Stimulated activated CD8-positive, alpha-beta memory T cell treated with anti-CD3 and anti-CD28 coated beads, Interleukin-12 subunit alpha, Interleukin-12 subunit beta, amount 100 ng/mL, for 1 hour (primary cell): Measurements from ENCODE around the gene GMEB2.
"Not testable (repeated sequence)": the region's sequence is repeated elsewhere in the genome, so short reads cannot be mapped to it uniquely, and the experiment has no call there.

ENCODE experiments used
- DNase-seq: peaks from one replicate; pipeline ENCODE4 v3.0.0-alpha.2; 2020; ENCODE audit warnings: low read depth

The GMEB2 gene

GRCh38 chr20:63572071-63572787, 54.7 kb downstream of the GMEB2 start:
- no peak for DNase-seq

GRCh38 chr20:63571087-63571478, 55.8 kb downstream of the GMEB2 start:
- not testable (repeated sequence) for DNase-seq

GRCh38 chr20:63570281-63571086, 56.4 kb downstream of the GMEB2 start:
- no peak for DNase-seq

GRCh38 chr20:63568986-63569949, 57.6 kb downstream of the GMEB2 start:
- DNase-seq: no peak

- DNase-seq: no peak
Observed at GRCh38 chr20:63568170-63568981, 58.5 kb downstream of the GMEB2 start.

GRCh38 chr20:63567386-63568169, 59.3 kb downstream of the GMEB2 start:
- no peak for DNase-seq

- DNase-seq: no peak
Observed at GRCh38 chr20:63567136-63567385, 59.8 kb downstream of the GMEB2 start.

GRCh38 chr20:63566395-63567135, 60.3 kb downstream of the GMEB2 start:
- DNase-seq: no peak

GRCh38 chr20:63565699-63566335, 61.1 kb downstream of the GMEB2 start:
- DNase-seq: no peak

GRCh38 chr20:63565021-63565698, 61.7 kb downstream of the GMEB2 start:
- DNase-seq: no peak

GRCh38 chr20:63564036-63564810, 62.7 kb downstream of the GMEB2 start:
- DNase-seq: no peak

GRCh38 chr20:63563225-63563935, 63.5 kb downstream of the GMEB2 start:
- DNase-seq: no peak

- no peak for DNase-seq
Observed at GRCh38 chr20:63562461-63563224, 64.3 kb downstream of the GMEB2 start.

GRCh38 chr20:63561624-63562396, 65.1 kb downstream of the GMEB2 start:
- DNase-seq: no peak

- no peak for DNase-seq
Observed at GRCh38 chr20:63560856-63561609, 65.9 kb downstream of the GMEB2 start.
